ENCODE measurements around the gene LYPD5. TPM values are rescaled to one million over a fixed set of nuclear protein-coding genes. Genes with fewer than 3 reads are reported as not detected.

The LYPD5 gene, protein sequence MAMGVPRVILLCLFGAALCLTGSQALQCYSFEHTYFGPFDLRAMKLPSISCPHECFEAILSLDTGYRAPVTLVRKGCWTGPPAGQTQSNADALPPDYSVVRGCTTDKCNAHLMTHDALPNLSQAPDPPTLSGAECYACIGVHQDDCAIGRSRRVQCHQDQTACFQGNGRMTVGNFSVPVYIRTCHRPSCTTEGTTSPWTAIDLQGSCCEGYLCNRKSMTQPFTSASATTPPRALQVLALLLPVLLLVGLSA
- total RNA-seq, result 1 to 10 TPM; 2.2 to 6.3 TPM
- under 1 TPM; 0.20 to 0.80 (median 0.46) TPM for polyA plus RNA-seq (ENCODE audit: insufficient read length in 6 of 6)
- long read RNA-seq, donor 1, partial matches to known transcripts, result 0 of 1 reads
- long read RNA-seq, donor 1, other reads (novel, unspliced or antisense), result 0 of 1 reads
- long read RNA-seq, donor 2, partial matches to known transcripts, result 8 of 8 reads
- long read RNA-seq, donor 2, other reads (novel, unspliced or antisense), result 0 of 8 reads
- long read RNA-seq, donor 3, result 0 reads
- long read RNA-seq, donor 4, partial matches to known transcripts, result 0 of 3 reads
- long read RNA-seq, donor 4, other reads (novel, unspliced or antisense), result 1 of 3 reads
- long read RNA-seq, donor 5, result 0 reads
- long read RNA-seq, donor 6, result 0 reads
- long read RNA-seq, donor 7, result 0 reads
- long read RNA-seq, donor 8, result 0 reads
- long read RNA-seq, donor 9, result 0 reads
- long read RNA-seq, donor 10, partial matches to known transcripts, result 0 of 4 reads
- long read RNA-seq, donor 10, other reads (novel, unspliced or antisense), result 0 of 4 reads
- long read RNA-seq, donor 11, result 0 reads
- long read RNA-seq, donor 12, result 0 reads

GRCh38 chr19:43802216-43802951, at the start of gene LYPD5:
Gene LYPD5 (minus strand): TSS chr19:43802447. CDS start chr19:43802380, 67 bp downstream.
- intact Hi-C loops (cut with DNase I), result no loop called here
- no peak for TF ChIP-seq CTCF (IDR thresholded peaks at IDR 0.05)

GRCh38 chr19:43848821-43849220, 46.6 kb upstream of the LYPD5 start:
- Histone ChIP-seq H3K27ac (no peak overlapping the region), H3K36me3 (peaks cover 0 to 76% of the 10 kb centered on the region in 2 donors), H3K4me1 (no peaks in the 10 kb centered on the region), H3K4me3 (no peak overlapping the region), H3K27me3 (no peaks in the 10 kb centered on the region), H3K9me3 (peaks cover 19 to 100% of the 10 kb centered on the region in 2 donors)
- DNase-seq (no peak), ATAC-seq (no peak)
- TF ChIP-seq CTCF (IDR thresholded peaks at IDR 0.05), result no peak
- intact Hi-C loops (cut with DNase I), result no loop called here

More at GRCh38 chr19:43802216-43802951, at the start of gene LYPD5:
- no peaks in the 10 kb centered on the region for H3K9me3 ChIP-seq
- DNase-seq, result no peak
- peaks cover 0 to 18% of the 10 kb centered on the region in 2 donors for H3K27me3 ChIP-seq
- peaks cover 0 to 15% of the 10 kb centered on the region in 2 donors for H3K4me1 ChIP-seq
- no peaks in the 10 kb centered on the region for H3K36me3 ChIP-seq
- no peak for ATAC-seq
- no peak within 1 kb of the TSS for H3K4me3 ChIP-seq
- H3K27ac ChIP-seq, result no peak within 1 kb of the TSS

DNA sequence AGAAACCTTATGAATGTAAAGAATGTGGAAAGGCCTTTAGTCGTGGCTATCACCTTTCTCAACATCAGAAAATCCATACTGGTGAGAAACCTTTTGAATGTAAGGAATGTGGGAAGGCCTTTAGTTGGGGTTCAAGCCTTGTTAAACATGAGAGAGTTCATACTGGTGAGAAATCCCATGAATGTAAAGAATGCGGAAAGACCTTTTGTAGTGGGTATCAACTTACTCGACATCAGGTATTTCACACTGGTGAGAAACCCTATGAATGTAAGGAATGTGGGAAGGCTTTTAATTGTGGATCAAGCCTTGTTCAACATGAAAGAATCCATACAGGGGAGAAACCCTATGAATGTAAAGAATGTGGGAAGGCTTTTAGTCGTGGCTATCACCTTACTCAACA, 45.6 kb upstream of the LYPD5 start:
- H3K4me3 ChIP-seq, result no peak overlapping the region
- intact Hi-C loops (cut with DNase I), result no loop called here
- DNase-seq, result no peak
- H3K27me3 ChIP-seq, result no peaks in the 10 kb centered on the region
- H3K9me3 ChIP-seq, result peaks cover 19 to 100% of the 10 kb centered on the region in 2 donors
- no peak overlapping the region for H3K27ac ChIP-seq
- no peak for ATAC-seq
- TF ChIP-seq CTCF (IDR thresholded peaks at IDR 0.05), result no peak
- no peaks in the 10 kb centered on the region for H3K4me1 ChIP-seq
- peaks cover 0 to 86% of the 10 kb centered on the region in 2 donors for H3K36me3 ChIP-seq

DNA sequence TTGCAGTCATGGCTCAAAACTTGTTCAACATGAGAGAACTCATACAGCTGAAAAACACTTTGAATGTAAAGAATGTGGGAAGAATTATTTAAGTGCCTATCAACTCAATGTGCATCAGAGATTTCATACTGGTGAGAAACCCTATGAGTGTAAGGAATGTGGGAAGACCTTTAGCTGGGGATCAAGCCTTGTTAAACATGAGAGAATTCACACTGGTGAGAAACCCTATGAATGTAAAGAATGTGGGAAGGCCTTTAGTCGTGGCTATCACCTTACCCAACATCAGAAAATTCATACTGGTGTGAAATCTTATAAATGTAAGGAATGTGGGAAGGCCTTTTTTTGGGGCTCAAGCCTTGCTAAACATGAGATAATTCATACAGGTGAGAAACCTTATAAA, 45.0 kb upstream of the LYPD5 start:
- no peak overlapping the region for H3K4me3 ChIP-seq
- peaks cover 19 to 100% of the 10 kb centered on the region in 2 donors for H3K9me3 ChIP-seq
- no peak for ATAC-seq
- peaks cover 0 to 92% of the 10 kb centered on the region in 2 donors for H3K36me3 ChIP-seq
- H3K27ac ChIP-seq, result no peak overlapping the region
- intact Hi-C loops (cut with DNase I), result no loop called here
- H3K4me1 ChIP-seq, result no peaks in the 10 kb centered on the region
- H3K27me3 ChIP-seq, result no peaks in the 10 kb centered on the region
- no peak for TF ChIP-seq CTCF (IDR thresholded peaks at IDR 0.05)
- no peak for DNase-seq
